Measurements from ENCODE around the gene MAD2L2. TPM values are rescaled to one million over a fixed set of nuclear protein-coding genes. Genes with fewer than 3 reads are reported as not detected.

Gene MAD2L2
- total and polyA plus RNA-seq, 9 of the 15 experiments (the other 6 are each of a cell fraction or from before 2014, with no cell fraction given): 12.4 to 286 (median 143) TPM

DNA sequence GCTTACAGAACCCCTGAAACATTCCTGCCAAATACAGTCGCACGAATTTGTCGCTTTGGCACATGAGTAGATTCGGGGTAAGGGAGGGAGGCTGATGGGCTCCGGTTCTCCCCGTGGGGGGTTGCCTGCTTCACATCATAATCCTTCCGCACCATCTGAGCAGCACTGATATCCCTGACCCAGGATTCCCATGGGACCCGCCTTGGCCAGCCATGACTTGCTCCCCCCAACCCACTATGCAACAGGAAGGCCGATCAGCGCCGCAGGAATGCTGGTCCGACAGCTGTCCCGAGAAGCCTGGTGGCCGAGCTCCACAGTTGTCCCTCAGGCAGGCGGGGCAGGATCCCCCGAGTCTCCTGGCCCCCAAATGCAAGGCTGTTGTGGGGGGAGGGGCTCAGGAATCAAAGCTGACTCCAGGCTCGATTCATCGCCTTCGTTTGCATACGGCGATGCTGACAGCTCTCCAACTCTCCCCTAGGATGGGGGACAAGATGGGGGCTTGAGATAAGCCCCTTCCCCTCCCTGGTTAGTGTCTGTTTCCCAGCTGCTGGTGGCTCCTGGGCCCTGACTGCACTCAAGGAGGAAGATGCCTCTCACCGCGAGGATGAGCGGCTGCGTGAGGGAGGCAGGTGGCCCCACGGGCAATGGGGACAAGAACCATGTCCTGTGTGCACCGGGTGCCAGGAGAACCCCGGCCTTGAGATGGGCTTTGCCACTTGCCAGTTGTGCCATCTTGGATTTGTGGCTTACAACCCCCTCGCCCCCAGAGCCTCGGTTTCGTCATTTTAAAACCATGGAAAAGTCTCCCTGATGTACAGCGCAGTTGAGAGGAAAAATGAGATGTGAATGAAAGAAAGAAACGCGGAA lies 19.9 kb upstream of the MAD2L2 start:
- ATAC-seq (no peak; the same call in 1 of the 3 replicates), DNase-seq (ENCODE audit: extremely low read depth in 1 of 4, low spot score in 3 of 4) (peak in 2 of 4 experiments; percentile 43 to 44), FAIRE-seq (no peak)
- no peaks in the 10 kb centered on the region for H3K9me1 ChIP-seq (ENCODE audit: control insufficient read depth, insufficient read depth, low read length)
- 20% methylated on average over 34 of the region's 34 CpGs for WGBS (ENCODE audit: insufficient coverage, low coverage, missing lambda C conversion rate)
- ChIA-PET POLR2A (interaction anchor here (0.7 to 1.4 kb wide), 4 partner anchors 8 to 208 kb away, joined by 3 to 6 read pairs (median 4); no protein-coding TSS in a partner anchor), CTCF (ENCODE audit: low intra/inter-chr PET ratio) (no interaction called here)
- H4K20me1 ChIP-seq (replicated peaks; ENCODE audit: control insufficient read depth, insufficient read depth, low read length): no peaks in the 10 kb centered on the region
- no peak overlapping the region for H3K27ac ChIP-seq (ENCODE audit: extremely low read depth, low read depth, low read length)
- H2AFZ ChIP-seq (ENCODE audit: low read depth, low read length): peak overlapping the region; percentile 53
- BruUV-seq (replicated peaks): no TSS peak
- H3K4me1 ChIP-seq (replicated peaks in 1 of 2; ENCODE audit: control insufficient read depth in 2 of 2, insufficient read depth in 2 of 2, low read length in 2 of 2): peaks cover 25 to 57% of the 10 kb centered on the region in 2 experiments; a peak in 4 of 5 replicates
- no peaks in the 10 kb centered on the region for H3K9me3 ChIP-seq (replicated peaks; ENCODE audit: control insufficient read depth, insufficient read depth, low read depth, low read length)
- in situ Hi-C loops (cut with MboI) (no loop called here), intact Hi-C loops (cut with micrococcal nuclease) (no loop called here)
- H3K36me3 ChIP-seq (ENCODE audit: control insufficient read depth, insufficient read depth, low read length): no peaks in the 10 kb centered on the region
- peak overlapping the region; percentile 59 for H3K4me2 ChIP-seq (ENCODE audit: insufficient read depth, low read length)
- H3K27me3 ChIP-seq (ENCODE audit: control insufficient read depth in 2 of 2, insufficient read depth in 2 of 2, low read length in 2 of 2): peaks cover 2 to 16% of the 10 kb centered on the region in 2 experiments; a peak in 3 of 5 replicates
- H3K79me2 ChIP-seq (ENCODE audit: control insufficient read depth, insufficient read depth, low read length): no peaks in the 10 kb centered on the region
- peak overlapping the region in 1 of 2 experiments; percentile 54; a peak in 2 of 4 replicates for H3K9ac ChIP-seq (ENCODE audit: insufficient read depth in 1 of 2, low read depth in 2 of 2, low read length in 2 of 2)
- H3K4me3 ChIP-seq: no peak overlapping the region
- TF ChIP-seq HDAC2 (IDR thresholded peaks at IDR 0.05) (no peak), WHSC1 (IDR thresholded peaks at IDR 0.05; ENCODE audit: low read length) (no peak), E2F3 (CRISPR knock-in tag; IDR thresholded peaks at IDR 0.05) (no peak), ZBTB7A (IDR thresholded peaks at IDR 0.05; ENCODE audit: borderline replicate concordance, control insufficient read depth, low read depth, low read length) (0 out of 2 replicates have a peak, but pooled peaks have one; percentile 34), MTA3 (IDR thresholded peaks at IDR 0.05; ENCODE audit: borderline replicate concordance) (0 out of 2 replicates have a peak, but pooled peaks have one; percentile 25), ARID1B (IDR thresholded peaks at IDR 0.05) (peak; percentile 49), HNRNPH1 (optimal IDR thresholded peaks at IDR 0.05; ENCODE audit: low read depth, low read length) (no peak), ZNF780A (CRISPR knock-in tag; IDR thresholded peaks at IDR 0.05) (no peak), TSC22D4 (tag; IDR thresholded peaks at IDR 0.05) (no peak), KDM1A (IDR thresholded peaks at IDR 0.05) (peak in 1 of 2 experiments; percentile 13; a peak in 1 of 4 replicates), GABPB1 (CRISPR knock-in tag; IDR thresholded peaks at IDR 0.05) (no peak), HNRNPLL (IDR thresholded peaks at IDR 0.05; ENCODE audit: low read depth, low read length, poor library complexity, severe bottlenecking) (no peak), ZNF12 (CRISPR knock-in tag; IDR thresholded peaks at IDR 0.05) (no peak), ZNF445 (CRISPR knock-in tag; IDR thresholded peaks at IDR 0.05; ENCODE audit: low read depth) (no peak), CBFA2T3 (IDR thresholded peaks at IDR 0.05) (peak; percentile 45)
- TF ChIP-seq, protein P1, sequence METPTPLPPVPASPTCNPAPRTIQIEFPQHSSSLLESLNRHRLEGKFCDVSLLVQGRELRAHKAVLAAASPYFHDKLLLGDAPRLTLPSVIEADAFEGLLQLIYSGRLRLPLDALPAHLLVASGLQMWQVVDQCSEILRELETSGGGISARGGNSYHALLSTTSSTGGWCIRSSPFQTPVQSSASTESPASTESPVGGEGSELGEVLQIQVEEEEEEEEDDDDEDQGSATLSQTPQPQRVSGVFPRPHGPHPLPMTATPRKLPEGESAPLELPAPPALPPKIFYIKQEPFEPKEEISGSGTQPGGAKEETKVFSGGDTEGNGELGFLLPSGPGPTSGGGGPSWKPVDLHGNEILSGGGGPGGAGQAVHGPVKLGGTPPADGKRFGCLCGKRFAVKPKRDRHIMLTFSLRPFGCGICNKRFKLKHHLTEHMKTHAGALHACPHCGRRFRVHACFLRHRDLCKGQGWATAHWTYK (CRISPR knock-in tag; IDR thresholded peaks at IDR 0.05): no peak
- TF ChIP-seq, protein P2, sequence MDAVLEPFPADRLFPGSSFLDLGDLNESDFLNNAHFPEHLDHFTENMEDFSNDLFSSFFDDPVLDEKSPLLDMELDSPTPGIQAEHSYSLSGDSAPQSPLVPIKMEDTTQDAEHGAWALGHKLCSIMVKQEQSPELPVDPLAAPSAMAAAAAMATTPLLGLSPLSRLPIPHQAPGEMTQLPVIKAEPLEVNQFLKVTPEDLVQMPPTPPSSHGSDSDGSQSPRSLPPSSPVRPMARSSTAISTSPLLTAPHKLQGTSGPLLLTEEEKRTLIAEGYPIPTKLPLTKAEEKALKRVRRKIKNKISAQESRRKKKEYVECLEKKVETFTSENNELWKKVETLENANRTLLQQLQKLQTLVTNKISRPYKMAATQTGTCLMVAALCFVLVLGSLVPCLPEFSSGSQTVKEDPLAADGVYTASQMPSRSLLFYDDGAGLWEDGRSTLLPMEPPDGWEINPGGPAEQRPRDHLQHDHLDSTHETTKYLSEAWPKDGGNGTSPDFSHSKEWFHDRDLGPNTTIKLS (IDR thresholded peaks at IDR 0.05; ENCODE audit: borderline replicate concordance, low read depth): no peak
- TF ChIP-seq, protein P3, sequence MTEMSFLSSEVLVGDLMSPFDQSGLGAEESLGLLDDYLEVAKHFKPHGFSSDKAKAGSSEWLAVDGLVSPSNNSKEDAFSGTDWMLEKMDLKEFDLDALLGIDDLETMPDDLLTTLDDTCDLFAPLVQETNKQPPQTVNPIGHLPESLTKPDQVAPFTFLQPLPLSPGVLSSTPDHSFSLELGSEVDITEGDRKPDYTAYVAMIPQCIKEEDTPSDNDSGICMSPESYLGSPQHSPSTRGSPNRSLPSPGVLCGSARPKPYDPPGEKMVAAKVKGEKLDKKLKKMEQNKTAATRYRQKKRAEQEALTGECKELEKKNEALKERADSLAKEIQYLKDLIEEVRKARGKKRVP (CRISPR knock-in tag; IDR thresholded peaks at IDR 0.05): no peak
